Measurements from ENCODE around the gene KIF5C. TPM values are rescaled to one million over a fixed set of nuclear protein-coding genes. Genes with fewer than 3 reads are reported as not detected.

KIF5C gene
- total RNA-seq, 4 donors from 2014 or later: 1.2 to 7.4 (median 1.9) TPM

GRCh38 chr2:149008381-149008780 lies 133.4 kb downstream of the KIF5C start:
- TF ChIP-seq POLR2A (IDR thresholded peaks at IDR 0.05) (no peak), CTCF (IDR thresholded peaks at IDR 0.05) (no peak)
- no peak for DNase-seq

GRCh38 chr2:149009576-149010461 lies 134.8 kb downstream of the KIF5C start:
- no peaks in the 10 kb centered on the region for H3K9me3 ChIP-seq
- no peak overlapping the region for H3K4me3 ChIP-seq
- no peak for DNase-seq
- H3K36me3 ChIP-seq: no peaks in the 10 kb centered on the region
- no peak for TF ChIP-seq CTCF (IDR thresholded peaks at IDR 0.05)
- TF ChIP-seq POLR2A (IDR thresholded peaks at IDR 0.05): no peak
- H3K4me1 ChIP-seq: no peaks in the 10 kb centered on the region
- H3K27ac ChIP-seq: no peak overlapping the region
- no peaks in the 10 kb centered on the region for H3K27me3 ChIP-seq

More at GRCh38 chr2:149008381-149008780, 133.4 kb downstream of the KIF5C start:
- H3K4me3 ChIP-seq: no peak overlapping the region
- no peaks in the 10 kb centered on the region for H3K36me3 ChIP-seq
- H3K27ac ChIP-seq: no peak overlapping the region
- H3K4me1 ChIP-seq: no peaks in the 10 kb centered on the region
- H3K9me3 ChIP-seq: no peaks in the 10 kb centered on the region
- no peaks in the 10 kb centered on the region for H3K27me3 ChIP-seq

GRCh38 chr2:149012545-149012944 lies 137.5 kb downstream of the KIF5C start:
- Histone ChIP-seq H3K36me3 (no peaks in the 10 kb centered on the region), H3K9me3 (no peaks in the 10 kb centered on the region), H3K27me3 (no peaks in the 10 kb centered on the region), H3K4me3 (no peak overlapping the region), H3K27ac (no peak overlapping the region), H3K4me1 (no peaks in the 10 kb centered on the region)
- DNase-seq: no peak
- no peak for TF ChIP-seq CTCF (IDR thresholded peaks at IDR 0.05)

- no peaks in the 10 kb centered on the region for H3K36me3 ChIP-seq
- H3K27me3 ChIP-seq: no peaks in the 10 kb centered on the region
- DNase-seq: no peak
- no peak for TF ChIP-seq POLR2A (IDR thresholded peaks at IDR 0.05)
- no peak for TF ChIP-seq CTCF (IDR thresholded peaks at IDR 0.05)
- no peak overlapping the region for H3K4me3 ChIP-seq
- no peaks in the 10 kb centered on the region for H3K9me3 ChIP-seq
- H3K27ac ChIP-seq: no peak overlapping the region
- H3K4me1 ChIP-seq: no peaks in the 10 kb centered on the region
Observed at GRCh38 chr2:149015501-149015900, 140.5 kb downstream of the KIF5C start.

GRCh38 chr2:149015926-149016563 lies 141.0 kb downstream of the KIF5C start:
- no peak for DNase-seq
- H3K27ac ChIP-seq: no peak overlapping the region
- H3K4me1 ChIP-seq: no peaks in the 10 kb centered on the region
- TF ChIP-seq POLR2A (IDR thresholded peaks at IDR 0.05): no peak
- no peak for TF ChIP-seq CTCF (IDR thresholded peaks at IDR 0.05)
- H3K4me3 ChIP-seq: no peak overlapping the region
- H3K9me3 ChIP-seq: no peaks in the 10 kb centered on the region
- no peaks in the 10 kb centered on the region for H3K36me3 ChIP-seq
- no peaks in the 10 kb centered on the region for H3K27me3 ChIP-seq

All from Peyer's patch (tissue), 4 donors.